Femur (tissue), 1 donor: Measurements from ENCODE around the gene ZFAND5.

Experiments
- DNase-seq: peaks from one replicate; pipeline ENCODE4 v3.0.0-alpha.2; 2017

The ZFAND5 gene

GRCh38 chr9:72364679-72365524 is at the start of gene ZFAND5:
TSS of gene ZFAND5 (minus strand) at chr9:72365208. CDS start at chr9:72360778, 4,430 bp downstream.
- DNase-seq, result peak; percentile 99

GRCh38 chr9:72412483-72413040 is 47.6 kb upstream of the ZFAND5 start:
- no peak for DNase-seq

GRCh38 chr9:72410214-72410613 is 45.2 kb upstream of the ZFAND5 start:
- DNase-seq, result no peak

GRCh38 chr9:72407114-72407513 is 42.1 kb upstream of the ZFAND5 start:
- no peak for DNase-seq

DNA sequence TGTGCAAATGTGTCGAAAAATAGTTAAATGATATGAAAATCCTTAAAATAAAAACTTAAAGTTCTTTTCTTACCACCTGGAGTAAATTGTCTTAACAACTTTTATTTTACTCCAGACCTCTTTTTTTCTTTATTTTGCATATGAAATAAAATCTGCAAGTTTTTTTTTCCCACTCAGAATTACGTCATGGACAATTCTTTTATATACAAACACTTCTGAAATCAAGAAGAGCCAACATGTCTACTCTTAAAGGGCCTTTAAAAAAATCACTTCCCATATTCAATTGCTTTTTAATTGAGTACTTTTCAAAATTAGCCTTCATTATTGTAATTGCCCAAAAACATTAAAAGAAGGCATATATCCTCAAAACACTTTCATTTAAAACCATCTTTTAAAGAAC is 37.7 kb upstream of the ZFAND5 start:
- no peak for DNase-seq

DNA sequence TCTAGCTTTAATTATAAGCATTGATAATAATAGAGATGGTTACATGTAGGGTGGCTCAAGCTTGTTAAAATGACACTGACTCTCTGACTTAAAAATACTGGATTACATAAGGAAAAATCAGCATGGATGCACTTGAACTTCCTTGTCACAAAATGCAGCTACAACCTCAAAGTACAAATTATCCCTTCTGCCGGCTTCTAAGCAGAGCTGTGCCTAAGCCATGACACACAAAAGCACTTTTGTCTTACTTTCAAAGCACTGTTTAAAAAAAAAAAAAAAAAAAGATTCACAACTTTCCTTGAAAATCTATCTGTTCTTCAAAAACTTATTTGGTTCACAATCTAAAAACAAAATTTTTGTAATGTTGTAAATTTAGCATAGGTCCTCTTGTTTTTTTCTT is 36.4 kb upstream of the ZFAND5 start:
- no peak for DNase-seq

- no peak for DNase-seq
Observed at GRCh38 chr9:72400866-72401265, 35.9 kb upstream of the ZFAND5 start.

DNA sequence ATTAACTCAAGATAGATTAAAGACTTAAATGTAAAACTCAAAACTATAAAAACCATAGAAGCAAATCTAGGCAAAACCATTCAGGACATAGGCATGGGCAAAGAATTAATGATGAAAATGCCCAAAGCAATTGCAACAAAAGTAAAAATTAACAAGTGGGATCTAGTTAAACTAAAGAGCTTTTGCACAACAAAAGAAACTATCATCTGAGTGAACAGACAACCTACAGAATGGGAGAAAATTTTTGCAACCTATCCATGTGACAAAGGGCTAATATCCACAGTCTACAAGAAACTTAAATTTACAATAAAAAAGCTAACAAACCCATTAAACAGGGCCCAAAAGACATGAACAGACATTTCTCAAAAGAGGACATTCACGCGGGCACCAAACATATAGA is 34.4 kb upstream of the ZFAND5 start:
- no peak for DNase-seq

DNA sequence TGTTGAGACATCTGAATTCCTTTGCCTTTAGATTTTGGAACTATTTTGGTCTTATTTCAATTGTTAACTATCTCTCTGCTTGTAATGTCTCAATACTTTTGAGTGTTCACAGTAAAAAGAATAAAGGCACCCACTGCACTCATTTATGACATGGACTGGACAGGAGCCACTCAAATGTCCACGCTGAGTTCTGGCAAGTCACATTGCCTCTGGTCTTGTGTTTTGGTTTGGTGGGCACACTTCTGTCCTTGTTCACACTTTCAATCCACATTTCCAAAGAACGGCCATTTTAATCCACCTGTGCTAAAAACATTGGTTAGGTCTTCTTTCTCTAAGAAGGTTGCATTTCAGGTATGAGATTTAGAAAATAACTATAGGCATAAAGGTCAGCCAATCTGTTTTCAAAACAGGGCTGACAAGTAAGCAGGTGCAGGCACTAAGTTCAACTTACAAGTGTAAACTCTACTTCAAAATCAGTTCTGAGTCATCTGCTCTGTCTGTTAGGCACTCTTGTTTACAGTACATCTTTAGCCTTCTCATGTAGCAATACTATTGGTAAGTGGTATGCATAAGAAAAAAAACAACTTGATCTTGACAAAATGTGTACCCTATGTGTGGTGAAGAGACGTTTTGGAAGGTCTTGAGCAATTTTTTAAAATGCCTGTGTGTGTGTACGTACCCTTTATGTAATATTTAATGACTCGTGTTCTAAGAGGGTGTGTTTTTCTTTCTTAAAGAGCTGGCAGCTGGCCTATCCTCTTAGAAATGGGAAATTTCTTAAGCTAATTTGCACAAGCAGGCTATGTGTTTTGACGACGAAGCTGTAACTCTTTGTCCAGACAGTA is 31.5 kb upstream of the ZFAND5 start:
- no peak for DNase-seq

DNA sequence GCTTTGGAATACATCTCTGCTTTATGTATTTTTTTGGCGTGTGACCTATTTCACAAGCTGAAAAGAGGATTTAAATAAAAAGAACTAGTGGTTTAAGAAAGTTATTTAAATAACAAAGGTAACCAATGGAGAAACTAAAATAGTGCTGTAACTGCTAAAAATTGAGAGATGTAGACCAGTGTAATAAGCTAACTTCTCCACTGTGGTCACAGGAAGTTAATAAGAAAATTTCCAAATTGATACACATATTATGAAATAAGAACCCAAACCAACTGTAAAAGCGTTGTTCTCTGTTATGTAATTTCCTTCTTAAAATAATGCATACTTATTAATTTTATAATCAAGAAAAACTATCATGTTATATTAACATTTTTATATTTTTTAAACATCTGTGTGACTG is 29.1 kb upstream of the ZFAND5 start:
- DNase-seq, result no peak

DNA sequence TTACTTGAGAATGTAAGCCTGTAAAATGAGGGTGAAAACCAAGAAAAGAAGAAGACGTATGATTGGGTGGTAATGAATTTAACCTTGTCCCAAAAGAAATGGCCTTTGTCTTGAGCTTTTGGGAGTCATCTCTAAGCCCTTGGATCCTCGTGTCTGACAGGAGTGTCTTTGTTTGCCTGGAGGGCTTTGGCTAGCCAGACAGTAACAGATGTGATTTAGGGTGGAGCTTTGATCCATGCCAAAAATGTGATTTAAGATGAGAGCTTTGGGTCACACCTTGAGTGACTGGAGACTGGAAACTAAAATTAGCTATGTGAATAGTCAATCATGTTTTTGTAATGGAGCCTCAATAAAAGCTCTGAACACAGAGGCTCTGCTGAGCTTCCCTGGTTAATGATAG is 25.9 kb upstream of the ZFAND5 start:
- no peak for DNase-seq

DNA sequence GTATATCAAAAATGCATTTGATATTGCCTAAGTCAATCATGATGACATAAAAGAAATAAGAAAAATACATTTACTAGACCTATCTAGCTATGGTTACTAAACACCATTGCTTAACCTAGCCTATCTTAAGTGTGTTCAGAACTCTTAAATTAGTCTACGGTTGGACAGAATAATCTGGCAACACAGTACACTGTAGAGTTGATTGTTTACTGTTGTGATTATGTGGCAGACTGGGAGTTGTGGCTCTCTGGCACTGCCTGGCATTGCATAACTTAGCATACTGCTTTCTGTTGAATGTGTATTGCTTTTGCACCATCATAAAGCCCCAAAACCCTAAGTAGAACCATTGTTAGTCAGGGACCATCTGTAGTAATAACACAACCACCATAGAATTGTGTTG is 21.2 kb upstream of the ZFAND5 start:
- DNase-seq, result no peak

DNA sequence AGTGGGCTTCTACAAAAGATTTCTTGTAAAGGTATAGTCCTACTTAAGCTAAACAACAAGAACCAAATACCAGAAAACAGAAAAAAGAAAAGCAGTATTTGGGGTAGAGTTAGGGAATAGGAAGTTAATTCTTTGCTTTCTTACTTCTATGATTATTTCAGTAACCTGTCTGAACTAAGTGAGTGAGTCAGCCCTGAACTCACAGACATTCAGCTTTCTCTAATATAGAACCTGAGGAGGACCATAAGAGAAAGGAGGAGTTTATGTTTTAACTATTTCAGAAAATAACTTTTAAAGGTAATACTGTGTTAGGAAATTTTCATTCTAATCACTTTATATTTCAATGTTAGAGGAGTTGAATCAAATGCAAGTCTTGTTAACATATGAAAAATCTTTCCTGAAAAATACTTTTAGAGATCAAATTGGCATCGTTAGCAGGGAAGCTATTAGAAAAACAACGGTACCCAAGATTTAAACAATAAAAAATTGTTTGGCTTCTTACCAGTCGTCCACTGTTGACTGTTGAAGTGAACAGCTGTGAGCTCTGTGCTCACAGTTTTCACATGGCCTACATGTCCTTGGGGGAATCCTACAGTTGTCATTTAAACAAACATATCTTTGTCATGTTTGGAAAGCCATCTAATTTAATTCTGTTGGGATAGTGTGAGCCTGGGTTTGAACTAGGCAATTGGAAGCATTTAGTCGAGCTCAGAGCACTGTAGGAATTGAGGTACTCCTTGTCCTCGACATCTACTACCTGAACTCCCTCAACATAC is 19.9 kb upstream of the ZFAND5 start:
- no peak for DNase-seq

DNA sequence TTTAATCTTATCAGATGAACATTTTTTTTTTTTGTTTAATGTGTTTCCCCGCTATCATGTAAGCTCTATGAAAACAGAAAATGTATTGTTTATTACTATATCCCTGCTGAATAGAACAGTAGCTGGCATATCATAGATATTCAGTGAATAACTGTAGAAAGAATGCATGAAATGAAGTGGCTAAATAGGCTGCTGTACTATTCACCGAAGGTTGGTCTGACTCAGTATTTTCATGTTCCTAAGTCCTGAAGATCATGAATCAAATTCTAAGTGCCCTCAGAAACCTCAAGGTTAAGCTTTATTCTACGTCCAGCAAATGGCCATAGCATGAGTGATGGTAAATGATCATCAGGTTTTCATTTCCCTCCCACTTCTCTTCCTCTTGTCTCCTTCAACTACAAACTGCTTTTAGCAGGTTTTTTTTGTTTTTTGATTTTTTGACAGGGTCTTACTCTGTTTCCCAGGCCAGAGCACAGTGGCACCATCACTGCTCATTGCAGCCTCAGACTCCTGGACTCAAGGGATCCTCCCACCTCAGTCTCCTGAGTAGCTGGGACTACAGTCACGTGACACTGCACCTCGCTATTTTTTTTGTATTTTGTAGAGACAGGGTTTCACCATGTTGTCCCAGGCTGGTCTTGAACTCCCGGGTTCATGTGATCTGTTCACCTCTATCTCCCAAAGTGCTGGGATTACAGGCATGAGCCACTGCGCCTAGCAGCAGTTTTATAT is 19.1 kb upstream of the ZFAND5 start:
- DNase-seq, result no peak

GRCh38 chr9:72382405-72382804 is 17.4 kb upstream of the ZFAND5 start:
- DNase-seq, result no peak

DNA sequence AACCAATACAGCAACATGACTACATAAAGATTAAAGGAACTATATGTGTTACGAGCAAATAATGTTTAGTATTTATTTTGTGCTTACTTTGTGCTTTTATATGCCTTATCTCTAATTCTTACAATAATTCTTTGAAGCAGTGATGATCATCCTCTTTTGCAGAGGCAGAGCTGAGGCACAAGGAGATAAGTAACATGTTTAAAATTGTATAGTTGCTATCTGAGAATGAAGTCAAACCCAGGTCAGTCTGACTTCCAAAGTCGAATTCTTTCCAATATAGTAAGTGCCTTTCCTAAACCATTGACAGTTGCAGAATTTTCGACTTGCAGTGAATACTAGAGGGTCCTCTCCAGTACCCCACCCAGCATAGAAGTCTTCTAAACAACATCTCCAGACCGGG is 12.0 kb upstream of the ZFAND5 start:
- no peak for DNase-seq

DNA sequence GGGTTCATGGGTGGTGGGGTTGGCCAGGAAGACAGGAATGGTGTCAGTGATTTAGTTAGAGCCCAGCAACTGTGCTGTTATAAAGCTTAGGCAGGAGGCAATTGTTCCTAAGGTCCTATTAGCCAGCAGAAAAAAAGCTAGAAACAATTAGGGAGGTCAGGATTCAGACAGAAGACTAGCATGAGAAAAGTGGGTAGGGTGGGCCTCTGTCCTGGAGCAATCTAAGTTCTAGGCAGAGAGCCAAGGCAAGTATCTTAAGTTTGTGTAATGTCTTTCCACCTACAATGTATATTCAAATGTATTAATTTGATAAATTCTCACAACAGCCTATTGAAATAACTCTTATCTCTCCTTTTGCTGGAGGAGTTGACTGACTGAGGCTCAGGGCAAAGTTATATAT is 6.1 kb upstream of the ZFAND5 start:
- DNase-seq, result no peak

DNA sequence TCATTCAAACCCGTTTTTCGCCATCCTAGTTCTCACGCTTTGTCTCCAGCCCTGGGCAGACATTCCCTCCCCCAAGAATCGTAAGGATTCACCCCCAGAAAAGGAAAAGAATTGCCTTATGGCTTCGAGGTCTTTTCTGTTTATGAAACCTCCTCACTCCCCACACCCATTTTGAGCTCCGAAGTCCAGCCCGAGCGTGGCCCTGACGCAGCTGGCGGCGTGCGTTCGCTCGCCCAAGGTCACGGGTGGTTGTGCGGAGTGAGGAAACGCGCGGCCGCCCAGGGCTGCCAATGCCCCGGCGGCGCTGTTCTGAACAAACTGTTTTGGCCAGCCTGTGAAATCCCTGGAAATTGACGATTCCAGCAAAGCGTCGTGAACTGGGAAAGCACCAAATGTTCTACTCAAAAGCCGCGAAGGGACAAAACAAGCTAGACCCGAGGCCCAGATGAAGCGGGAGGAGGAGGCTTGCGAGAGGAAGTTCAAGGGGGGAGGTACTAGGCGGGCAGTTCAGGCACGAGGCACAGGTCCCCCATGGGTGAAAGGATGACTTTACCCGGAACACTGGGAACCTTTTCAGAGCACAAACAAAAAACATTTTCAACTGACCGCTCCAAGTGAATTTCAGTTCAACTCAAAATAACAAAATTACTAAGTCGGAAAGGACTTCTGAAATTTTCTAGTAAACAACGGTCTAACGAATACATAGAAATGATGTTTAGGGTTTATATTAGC is 683 bp upstream of the ZFAND5 start:
- peak; percentile 87 for DNase-seq

- peak; percentile 75 for DNase-seq
Observed at GRCh38 chr9:72363908-72364678, 915 bp downstream of the ZFAND5 start.

DNA sequence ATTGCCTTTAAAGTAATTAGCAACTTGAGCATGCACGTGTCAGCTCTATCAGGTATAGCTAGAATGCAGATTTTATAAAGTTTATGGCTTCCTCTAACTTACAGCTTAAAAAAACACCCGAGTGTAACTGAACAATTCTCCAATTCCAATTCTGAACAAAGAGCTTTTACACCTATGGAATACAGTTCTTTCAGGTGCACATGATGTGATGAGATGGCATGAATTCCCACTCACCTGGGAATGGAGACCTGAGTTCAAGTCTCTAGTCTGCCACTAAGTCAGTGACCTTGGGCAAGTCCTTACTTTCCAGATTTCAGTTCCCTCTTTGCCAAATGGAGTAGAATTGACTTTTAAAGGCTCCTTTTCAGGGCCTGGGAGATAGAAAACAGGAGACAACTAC is 1.8 kb downstream of the ZFAND5 start:
- no peak for DNase-seq

DNA sequence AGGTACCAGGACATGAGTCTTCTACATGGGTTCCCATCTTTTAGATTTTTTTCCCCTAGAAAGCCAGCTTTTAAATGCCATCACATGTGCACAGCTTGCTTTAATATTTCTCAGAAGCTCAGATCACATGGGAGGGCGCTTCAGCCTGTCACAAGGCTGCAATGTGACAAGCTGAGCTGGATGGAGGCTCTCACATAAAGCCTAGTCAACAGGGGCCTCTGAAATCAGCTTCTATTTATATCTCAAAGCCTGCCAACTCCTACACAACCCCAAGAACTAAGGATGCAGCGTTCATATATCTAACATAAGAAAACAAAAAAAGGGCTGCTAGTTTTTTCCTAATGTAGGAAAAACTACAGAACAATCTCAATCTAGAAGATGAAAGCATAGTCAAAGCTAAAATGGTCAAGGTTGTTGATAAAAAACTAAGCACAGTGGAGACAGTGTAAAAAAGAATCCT is 2.3 kb downstream of the ZFAND5 start:
- DNase-seq, result peak; percentile 76
